Activated CD8-positive, alpha-beta memory T cell treated with anti-CD3 and anti-CD28 coated beads, Interleukin-2, amount 50 U/mL, for 48 hours (primary cell): ENCODE results near the gene ACP1.

Experiments used
- DNase-seq: peaks from one replicate; pipeline ENCODE4 v3.0.0-alpha.2; 2020

Gene ACP1

DNA sequence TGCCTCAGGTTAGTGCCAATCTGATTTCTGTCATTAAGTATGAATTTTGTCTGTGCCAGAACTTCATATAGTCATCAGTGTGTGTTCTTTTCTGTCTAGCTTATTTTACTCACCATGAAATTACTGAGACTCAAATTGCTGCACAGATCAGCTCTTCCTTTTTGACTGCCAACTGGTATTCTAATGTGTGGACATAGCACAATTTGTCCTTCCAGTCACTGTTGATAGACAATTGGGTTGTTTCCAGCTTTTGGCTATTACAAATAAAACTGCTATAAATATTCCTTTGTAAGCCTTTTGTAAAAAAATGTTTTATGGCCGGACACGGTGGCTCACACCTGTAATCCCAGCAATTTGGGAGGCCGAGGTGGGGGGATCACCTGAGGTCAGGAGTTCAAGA, 8.7 kb upstream of the ACP1 start:
- DNase-seq: no peak

DNA sequence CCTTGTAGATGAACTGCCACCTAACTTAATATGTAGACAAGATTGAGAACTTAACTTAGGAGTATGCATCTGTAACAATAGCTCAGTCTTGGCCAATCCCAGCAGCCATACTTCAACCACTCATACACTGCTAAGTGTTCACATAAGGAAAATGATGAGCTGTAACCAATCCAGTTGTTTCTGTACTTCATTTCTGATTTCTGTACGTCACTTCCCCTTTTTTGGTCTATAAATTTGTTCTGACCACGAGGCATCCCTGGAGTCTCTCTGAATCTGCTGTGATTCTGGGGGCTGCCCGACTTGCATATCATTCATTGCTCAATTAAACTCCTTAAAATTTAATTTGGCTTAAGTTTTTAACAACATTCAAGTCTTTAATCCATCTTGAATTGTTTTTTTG, 7.3 kb upstream of the ACP1 start:
- no peak for DNase-seq

DNA sequence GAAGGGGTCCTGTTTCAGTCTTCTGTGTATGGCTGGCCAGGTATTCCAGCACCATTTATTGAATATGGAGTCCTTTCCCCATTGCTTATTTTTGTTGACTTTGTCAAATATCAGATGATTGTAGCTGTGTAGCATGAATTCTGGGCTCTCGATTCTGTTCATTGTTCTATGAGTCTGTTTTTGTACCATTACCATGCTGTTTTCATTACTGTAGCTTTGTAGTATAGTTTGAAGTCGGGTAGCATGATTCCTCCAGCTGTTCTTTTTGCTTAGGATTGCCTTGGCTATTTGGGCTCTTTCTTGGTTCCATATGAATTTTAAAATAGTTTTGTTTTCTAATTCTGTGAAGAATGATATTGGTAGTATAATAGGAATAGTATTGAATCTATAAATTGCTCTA, 6.9 kb upstream of the ACP1 start:
- DNase-seq: no peak

DNA sequence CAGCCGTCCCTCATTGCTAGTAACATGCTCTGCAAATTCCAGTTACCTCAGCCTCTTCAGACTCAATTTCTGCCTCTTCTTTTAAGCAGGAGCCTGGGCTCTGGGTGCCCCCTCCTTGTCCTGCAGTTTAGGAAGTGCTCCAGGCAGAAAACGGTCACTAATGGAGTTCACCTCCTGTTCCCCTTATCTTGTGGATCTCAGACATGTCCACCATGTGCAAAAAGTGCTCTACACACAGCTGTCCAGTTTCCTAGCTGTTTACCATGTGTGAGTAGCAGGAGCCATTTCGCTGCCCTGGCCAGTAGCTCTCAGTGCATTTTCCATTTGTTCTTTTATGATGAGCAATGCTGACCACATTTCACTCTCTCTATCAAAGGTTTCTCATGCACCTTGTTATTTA, 5.8 kb upstream of the ACP1 start:
- DNase-seq: no peak

DNA sequence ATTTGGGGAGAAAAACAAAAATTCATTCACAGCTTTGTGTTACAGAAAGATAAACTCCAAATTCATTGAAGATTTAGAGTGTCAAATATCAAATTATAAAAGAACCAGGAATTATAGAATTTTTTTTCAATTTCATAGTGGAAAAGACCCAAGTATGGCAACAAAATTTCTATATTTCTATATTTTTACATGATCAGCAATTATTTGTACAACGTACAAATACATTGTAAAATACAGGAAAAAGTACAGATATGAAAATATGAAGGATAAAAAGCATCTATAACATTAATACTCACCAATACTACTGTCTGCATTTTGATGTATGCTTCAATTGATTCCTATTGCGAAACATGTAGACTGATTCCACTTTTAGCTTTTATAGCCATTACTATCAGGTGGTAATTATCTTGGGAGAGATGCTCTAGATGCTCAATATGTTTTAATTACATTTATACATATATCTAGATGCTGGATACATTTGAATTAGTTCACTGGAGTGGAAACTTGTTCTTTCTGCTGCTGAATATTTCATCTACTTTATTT, 4.9 kb upstream of the ACP1 start:
- no peak for DNase-seq

DNA sequence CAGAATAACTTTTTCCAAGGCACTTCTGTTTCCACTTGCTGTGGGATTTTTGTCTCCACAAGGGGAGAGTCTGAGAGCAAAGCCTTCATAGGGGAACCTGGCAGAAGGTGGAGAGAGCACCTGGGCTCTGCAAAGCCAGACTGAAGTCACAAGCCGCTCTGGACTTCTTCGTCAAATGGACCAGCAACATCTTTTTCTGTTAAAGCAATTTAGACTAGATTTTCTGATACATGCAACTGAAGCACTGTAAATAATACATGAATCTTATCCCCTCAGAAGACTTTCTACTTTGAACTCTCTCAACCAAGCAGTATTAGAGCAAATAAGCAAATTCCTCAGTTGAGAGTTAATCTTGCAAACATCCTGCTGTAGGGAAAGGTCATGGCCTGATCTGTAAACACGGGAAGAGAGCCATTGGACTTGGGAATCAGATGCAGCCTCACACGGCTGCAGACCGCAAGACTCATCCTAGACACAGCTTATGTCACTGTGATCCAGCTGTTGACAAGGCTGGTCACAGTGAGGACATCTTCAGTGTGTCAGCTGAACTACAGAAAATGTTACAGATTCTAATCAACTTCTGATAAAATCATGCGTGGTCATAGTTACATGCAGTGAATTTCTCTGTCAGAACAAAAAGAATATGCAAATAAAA, 4.1 kb upstream of the ACP1 start:
- DNase-seq: no peak

DNA sequence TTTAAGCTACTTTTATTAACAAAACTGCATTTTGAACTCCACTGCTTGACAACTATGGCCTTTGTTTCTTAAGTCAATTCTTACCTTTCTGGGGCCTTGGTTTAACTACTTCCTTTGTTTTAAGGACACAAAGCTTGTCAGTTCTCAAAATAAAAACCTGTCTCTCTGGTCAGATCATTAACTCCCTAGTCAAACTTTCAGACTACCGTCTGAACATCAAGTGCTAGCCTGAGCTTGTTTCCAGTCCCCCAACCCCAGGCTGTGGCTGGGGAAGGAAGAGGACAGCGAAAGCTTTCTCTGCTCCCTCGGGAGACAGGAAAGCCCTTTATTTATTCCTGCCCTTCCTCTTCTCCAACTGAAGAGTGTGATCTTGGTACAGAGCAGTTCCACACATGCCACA, 2.6 kb upstream of the ACP1 start:
- no peak for DNase-seq

DNA sequence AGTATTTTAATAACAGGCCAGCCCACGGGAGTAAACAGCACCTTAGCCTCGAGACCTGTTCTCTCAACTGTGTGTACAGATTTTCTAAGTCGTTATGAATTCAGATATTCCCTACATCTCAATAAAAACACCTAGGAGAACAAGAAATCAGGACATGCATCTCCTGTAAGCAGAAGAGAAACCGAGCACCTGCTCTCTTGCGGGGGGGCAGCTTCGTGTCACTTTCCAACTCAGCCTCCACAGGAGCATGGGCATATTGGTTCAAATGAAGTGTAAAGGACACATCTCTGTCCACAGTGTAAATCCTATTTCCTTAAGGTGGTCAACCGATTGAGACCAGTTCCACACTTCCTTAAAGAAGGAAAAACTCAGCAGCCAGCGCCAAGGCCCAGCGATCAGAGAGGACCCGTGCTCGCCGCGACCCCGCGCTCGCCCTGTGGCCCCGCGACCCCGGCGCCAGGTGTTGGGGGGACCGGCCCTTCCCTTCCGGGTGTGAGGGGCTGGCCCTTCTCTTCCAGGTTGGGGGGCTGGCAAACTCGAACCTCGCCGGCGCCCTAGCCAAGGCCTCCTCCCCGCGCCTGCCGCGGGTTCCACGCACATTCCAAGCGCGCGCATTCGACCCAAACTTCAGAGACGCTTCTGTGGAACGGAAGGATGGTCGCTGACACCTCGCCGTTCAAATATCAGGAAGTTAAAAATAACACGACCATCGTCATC, 1.6 kb upstream of the ACP1 start:
- DNase-seq: no peak

DNA sequence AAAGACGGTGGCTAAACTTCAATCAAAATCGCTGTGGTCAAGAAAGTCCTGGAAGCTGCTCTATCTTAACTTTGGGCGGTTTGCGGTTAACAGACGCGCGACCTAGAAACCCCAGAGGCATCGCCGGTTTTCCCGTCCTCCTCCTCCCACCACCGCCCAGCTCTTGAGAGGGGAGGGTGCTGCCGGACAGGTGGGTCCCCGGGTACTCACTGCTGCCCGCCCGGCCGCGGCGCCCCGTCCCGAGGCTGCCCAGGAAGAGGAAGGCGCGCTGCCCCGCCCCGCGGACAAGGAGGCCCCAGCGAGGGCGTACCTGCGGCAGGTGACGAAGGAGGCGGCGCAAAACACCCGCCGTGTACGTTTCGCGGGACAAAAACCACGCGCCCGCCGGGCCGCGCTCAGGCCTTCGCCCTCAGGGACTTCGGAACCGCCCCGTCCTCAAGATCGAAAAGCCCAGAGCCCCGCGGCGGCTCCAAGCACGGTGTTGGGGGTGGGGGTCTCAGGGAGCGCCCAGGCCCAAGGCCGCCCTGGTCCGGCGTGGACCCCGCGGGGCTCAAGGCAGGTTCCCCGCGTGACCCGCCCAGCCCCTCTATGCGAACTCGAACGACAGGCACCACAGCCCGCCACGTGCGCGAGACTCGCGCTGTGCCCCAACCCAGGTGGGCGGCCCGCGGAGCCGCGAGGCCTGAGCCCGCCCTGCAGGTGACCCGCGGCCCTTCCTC, 814 bp upstream of the ACP1 start, which contains the start of gene SH3YL1:
Gene SH3YL1 (minus strand): TSS at position 259 of the 719 bp plus-strand sequence. CDS start 48 bp downstream, at position 211.
- DNase-seq: peak; percentile 69

DNA sequence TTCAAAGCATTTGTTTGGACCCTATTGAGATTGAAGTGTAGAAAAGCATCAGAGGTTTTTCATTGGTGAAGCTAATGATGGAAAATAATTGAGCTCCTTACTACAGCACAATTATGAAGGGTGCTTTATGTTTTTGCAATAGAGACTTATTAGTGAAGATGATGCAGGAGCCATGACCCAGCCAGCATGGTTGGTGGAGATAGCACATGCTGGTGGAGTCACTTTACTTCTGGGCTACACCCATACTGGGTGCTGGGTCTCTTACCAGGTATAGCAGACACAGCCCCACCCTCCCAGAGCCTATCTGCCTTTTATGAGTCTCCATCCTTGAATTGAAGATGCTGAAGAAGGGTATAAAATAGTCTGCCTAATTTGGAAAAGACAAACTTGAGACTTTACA, 3.6 kb downstream of the ACP1 start:
- no peak for DNase-seq

DNA sequence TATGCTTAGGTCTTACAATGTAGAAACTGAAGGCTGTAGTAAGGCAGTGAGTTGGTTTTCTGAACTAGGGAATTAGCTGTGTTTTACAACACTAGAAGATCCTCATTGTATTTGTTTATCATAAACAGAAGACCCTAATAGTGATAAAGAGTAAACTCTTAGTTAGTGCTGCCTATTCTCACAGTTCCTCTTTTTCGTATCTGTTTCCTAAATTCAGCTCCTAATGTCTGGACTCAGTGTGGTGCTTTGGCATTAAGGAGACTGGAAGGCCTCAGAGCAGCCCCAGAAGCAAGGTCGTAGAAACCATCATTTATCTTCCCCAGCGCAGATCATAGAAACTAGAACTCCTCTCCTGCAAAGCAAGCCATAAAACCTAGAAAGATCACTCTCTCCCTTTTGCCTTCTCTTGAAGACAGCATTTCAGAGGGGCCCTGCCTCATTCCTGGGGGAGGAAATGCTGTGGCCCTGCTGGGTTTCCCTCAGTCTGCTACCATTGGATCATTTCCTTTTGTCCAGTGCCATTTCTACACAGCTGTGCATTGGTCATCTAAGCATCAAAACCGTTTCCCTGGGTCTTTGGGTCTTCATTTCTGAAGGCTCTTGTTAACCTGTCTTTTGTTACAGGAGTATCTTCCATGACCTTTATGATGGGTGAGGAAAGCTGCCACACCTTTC, 4.7 kb downstream of the ACP1 start:
- no peak for DNase-seq

DNA sequence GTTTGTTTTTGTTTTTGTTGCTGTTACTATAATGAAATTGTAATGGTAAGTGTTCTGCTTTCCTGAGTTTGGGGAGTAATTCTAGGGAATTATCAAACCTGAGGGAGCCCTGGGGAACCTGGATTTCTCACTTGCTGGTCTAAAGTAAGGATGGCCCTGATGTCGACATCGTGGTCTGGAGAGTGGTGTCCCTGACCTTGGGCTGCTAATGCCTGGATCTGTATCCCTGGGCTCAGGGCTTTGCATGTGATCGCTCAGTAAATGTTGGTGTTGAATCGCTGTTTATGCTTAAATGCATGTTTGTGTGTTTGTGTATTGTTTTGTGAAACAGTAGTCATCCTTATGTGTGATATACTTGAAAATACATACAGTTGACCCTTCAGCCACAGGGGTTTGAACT, 6.1 kb downstream of the ACP1 start:
- DNase-seq: no peak

DNA sequence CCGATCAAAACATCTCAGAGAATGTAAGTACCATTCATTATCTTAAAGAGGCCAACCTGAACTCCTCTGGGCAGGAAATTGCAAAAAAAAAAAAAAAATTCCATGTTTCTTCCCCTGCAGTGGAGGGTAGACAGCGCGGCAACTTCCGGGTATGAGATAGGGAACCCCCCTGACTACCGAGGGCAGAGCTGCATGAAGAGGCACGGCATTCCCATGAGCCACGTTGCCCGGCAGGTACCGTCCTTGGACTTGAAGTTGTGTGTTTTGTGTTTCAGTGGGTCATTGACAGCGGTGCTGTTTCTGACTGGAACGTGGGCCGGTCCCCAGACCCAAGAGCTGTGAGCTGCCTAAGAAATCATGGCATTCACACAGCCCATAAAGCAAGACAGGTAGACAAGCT, 7.2 kb downstream of the ACP1 start:
- no peak for DNase-seq

DNA sequence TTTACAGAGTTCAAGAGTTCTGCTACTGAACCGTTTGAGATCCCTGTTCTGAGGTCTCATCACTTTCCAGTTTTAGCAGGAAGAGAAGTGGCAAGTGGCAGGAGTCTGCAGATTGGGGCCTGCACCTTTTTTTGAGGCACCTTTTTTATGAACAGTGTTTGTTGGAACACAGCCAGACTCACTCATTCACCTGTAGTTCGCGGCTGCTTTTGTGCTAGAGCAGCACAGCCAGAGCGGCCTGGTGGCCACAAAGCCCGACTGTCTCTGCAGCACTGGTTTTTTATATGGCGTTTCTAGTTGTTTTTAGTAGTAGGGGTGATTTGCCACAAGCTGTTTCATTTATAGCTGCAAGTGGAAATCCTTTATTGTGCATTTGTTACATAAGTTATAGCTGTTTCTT, 8.6 kb downstream of the ACP1 start:
- DNase-seq: no peak

DNA sequence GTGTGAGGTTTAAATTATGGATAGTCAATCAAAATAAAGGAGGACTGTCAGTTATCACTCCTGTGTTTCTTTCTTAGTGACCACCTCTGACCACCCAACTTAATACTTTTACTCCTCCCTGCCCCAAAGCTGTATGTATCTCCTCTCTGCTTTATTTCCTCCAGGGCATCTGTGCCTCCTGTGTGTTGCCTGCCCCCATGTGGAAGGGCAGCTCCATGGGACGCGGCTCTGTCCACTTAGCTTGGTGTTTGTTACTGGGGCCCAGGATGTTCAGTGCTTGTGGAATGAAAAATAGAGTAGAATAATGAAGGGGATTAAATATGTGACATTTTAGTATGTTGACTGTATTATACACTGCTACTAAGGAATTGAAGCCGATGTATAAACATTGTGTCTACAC, 9.8 kb downstream of the ACP1 start:
- no peak for DNase-seq

DNA sequence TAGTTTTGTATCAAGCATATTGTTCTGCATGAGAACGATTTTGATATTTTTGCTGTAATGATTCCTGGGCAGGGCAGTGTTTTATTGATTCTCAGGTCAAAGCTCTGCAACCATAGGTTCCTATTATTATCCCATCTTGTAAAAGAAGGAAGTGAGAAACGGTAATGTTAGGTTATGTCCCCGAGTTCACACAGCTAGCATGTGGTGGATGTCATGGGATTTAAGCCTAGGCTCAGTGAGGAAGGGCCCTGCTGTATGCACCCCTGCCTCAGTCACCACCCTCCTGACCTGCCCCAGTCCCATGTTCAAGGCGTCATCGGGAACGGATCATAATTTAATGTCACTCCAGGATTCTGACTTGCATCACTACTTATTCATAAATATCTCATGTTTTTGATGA, 10.7 kb downstream of the ACP1 start:
- no peak for DNase-seq

DNA sequence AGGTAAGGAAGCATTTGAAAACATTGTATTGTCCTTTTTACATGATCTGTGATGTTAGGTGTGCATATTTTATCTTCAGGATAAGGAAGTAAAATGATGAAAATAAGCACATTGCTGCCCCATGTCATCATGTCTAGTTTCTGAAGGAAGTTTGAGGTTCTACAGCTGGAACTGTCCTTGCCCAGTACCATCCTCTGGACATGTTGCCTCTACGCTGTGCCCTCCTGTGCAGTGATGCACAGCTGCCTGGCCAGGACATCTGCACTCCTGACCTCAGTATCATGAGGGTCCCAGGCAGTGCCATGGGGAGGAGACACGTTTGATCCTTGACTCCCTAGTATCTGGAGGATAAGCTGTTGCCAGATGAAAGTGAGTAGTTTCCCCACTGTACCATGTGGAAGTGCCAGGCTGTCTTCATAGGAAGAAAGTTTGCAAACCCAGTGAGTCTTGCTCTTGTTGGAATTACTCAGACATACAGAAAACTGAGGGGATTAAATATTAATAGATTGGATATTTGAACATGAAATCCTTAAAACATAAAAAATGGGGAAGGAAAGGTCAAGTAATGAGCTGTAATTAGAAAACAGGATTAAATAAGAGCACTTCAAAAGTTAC, 13.7 kb downstream of the ACP1 start:
- no peak for DNase-seq

DNA sequence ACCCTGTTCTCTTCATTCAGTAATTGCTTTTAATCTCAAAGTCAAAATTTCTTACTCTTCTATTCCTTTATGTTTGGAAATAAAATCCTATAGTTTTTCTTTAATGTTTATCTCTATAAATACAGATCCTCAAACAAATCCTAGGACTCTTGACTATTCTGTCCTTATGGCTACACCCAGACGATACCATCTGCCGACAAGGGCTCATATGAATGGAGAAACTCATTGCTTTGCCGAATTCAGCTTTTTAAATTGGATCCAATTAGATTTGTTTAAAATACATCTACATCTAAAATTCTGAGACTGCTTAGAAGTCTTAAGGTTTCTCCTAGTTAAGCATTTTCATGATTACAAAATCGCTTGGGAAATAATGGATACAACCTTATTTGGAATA, 14.2 kb downstream of the ACP1 start:
- no peak for DNase-seq

DNA sequence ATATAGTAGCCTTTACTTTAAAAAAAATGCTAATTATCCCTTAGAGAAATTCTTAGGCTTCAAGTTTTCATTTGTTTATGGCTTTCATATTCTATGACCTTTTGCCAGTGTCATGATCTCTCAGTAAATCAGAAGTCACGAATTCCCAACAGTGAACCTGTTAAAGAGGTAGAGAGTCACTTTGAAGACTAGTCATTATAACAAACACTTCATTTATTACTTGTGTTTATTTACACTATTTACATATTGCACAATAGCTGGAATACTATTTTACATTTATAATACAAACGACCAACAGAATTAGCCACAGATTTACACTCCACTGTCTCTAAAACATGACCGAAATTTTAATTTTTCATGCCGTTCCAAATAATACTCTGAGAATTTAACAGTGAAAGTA, 14.6 kb downstream of the ACP1 start:
- no peak for DNase-seq

DNA sequence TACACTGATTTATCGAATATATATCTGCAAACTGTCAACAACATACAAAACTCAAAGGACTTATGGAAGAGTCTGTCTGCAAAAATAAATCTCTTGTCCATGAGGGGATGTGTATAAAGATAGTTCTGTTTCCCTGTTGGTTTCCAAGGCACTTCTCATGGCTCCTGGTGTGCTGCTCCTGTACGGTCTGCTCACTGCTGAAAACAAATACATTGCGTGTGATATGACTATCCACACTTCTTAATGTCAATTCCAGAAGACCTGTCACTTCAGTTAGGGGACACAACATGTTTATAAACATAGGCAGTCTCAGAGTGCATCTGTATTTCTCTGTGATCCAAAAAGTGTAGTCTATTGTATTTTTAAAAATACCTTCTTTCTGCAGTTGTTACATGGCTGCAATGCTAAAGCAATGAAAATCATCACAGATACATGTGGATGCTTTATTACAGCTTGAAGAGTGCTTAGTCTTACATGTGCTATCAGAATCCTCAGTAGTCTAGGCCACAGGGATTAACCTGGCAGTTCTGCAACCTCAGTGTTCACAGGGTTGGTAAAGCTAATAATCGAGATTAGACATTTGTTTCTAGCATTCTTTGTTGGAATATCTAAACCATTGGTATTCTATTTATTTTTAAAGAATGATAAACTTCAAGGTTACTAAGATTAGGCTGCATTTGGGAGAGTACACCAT, 15.4 kb downstream of the ACP1 start:
- DNase-seq: no peak

DNA sequence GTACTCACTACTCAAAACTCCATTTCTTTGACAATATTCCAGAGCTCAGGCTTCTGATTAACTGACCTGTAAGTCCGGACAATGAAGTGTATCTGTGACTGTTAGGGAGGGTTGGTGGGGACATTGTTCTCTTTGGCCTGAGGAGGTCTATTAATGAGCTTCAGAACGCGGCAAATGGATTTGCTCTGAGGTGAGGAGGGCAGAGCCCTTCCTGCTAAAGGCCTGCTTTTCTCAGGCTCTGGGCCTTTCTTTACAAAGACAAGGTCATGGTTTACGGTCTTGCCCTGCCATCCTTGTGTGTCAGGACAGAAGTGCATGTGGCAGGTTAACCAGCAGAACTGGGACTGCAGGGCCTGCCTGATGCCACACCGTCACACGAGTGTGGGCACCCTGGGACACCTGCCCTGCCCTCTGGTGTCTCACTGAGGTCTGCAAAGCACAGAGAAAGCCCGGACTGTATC, 15.9 kb downstream of the ACP1 start:
- no peak for DNase-seq

DNA sequence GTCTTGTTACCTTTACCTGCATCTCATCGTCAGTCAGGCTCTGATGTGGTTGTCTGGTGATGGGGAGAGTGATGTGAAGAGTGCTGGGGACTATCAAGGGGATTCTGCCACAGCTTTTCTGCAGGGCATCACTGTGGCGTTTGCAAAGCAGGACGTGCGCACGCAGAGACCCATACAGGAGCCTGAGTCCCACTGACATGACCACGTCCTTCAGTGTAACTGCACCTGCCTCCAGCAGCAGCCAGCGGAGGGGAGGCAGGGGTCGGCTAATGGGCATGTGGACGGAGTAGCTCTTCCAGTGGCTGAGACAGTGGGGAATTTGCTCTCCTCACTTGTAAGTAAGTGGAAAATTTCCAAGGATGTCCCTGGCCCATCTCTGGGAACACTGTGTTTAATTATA, 16.6 kb downstream of the ACP1 start:
- no peak for DNase-seq
